HL-60 (cell line): Measurements from ENCODE around the gene USP24.

Source experiments
- CTCF ChIP-seq: IDR thresholded peaks from one replicate; pipeline ENCODE4 v1.5.1; 2011; ENCODE audit warnings: low read length, control low read depth, inconsistent platforms; ENCODE audit not compliant: insufficient read depth
- SPI1 ChIP-seq: IDR thresholded peaks from 2 replicates; pipeline ENCODE4 v1.6.1; 2012; ENCODE audit warnings: low read depth, mild to moderate bottlenecking, borderline replicate concordance

DNA sequence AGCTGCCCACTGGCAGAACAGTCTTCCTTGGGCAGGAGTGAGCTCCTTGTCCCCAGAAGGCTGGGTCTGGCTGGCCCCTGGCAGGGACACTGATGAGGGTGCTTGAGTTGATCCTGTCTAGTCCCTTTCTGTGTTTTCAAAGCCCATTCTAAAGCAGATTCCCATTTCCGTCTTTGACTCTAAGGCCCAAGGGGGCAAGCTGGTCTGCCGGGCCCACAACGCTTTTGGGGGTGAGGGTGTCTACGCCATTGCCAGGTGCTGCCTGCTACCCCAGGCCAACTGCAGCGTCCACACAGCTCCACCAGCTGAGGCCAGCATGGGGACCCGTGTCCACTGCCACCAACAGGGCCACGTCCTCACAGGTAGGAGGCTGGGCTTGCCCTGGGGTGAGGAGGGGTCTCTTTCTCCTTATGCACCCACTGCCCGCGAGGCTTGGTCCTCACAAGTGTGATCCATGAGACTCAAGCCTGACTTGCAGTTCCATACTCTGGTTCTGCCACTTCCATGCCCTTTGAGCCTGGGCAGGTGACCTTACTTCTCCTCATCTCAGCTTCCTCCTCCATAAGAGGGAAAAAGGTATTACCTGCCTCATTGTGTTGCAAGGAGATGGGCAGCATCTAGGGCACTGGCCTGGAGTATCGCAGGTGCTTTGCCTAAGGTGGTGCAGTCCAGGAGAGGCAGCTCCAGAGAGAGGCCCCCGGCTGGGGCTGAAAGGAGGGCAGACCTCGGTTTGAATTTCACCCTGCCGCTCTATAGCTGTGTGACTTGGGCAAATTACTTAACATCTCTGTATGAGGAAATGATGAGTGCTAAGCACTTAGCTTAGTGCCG lies 155.6 kb downstream of the USP24 start:
- TF ChIP-seq CTCF (no peak), SPI1 (no peak)
